ENCODE results near the gene POPDC2. TPM values are rescaled to one million over a fixed set of nuclear protein-coding genes. Genes with fewer than 3 reads are reported as not detected.

The POPDC2 gene
- total and polyA plus RNA-seq, 2 donors (not counting 3 experiments of a cell fraction or from before 2014, with no cell fraction given): 0.57 to 0.66 TPM

- Histone ChIP-seq H3K9me1 (replicated peaks; ENCODE audit: control insufficient read depth, extremely low read depth, insufficient read depth, low read length) (no peaks in the 10 kb centered on the region), H3K9me3 (replicated peaks; ENCODE audit: control insufficient read depth, insufficient read depth, low read length) (no peaks in the 10 kb centered on the region), H3K36me3 (ENCODE audit: control insufficient read depth in 2 of 2, extremely low read depth in 1 of 2, insufficient read depth in 2 of 2, low read length in 2 of 2) (no peaks in the 10 kb centered on the region), H3K4me3 (replicated peaks in 1 of 3; ENCODE audit: insufficient read depth in 1 of 3, low read depth in 1 of 3, low read length in 3 of 3) (no peak overlapping the region), H3K27ac (ENCODE audit: insufficient read depth, low read depth, low read length) (no peak overlapping the region), H3K4me2 (ENCODE audit: insufficient read depth, low read length) (no peak overlapping the region), H3K9ac (replicated peaks; ENCODE audit: extremely low read depth, insufficient read depth, low read length) (no peak overlapping the region), H3K27me3 (ENCODE audit: control insufficient read depth in 2 of 2, insufficient read depth in 2 of 2, low read length in 2 of 2) (no peaks in the 10 kb centered on the region), H3K79me2 (ENCODE audit: control insufficient read depth, insufficient read depth, low read length) (no peaks in the 10 kb centered on the region), H2AFZ (ENCODE audit: low read depth, low read length) (no peak overlapping the region), H3K4me1 (ENCODE audit: control insufficient read depth, extremely low read depth, insufficient read depth, low read length) (no peaks in the 10 kb centered on the region), H4K20me1 (replicated peaks; ENCODE audit: control insufficient read depth, extremely low read depth, insufficient read depth, low read length) (no peaks in the 10 kb centered on the region)
- TF ChIP-seq POLR2A (IDR thresholded peaks at IDR 0.05; ENCODE audit: low read depth, low read length): no peak
- TF ChIP-seq GATA2 (IDR thresholded peaks at IDR 0.05; ENCODE audit: insufficient read depth, insufficient read length, low read depth, low read length): no peak
- TF ChIP-seq MAX (IDR thresholded peaks at IDR 0.05; ENCODE audit: insufficient read depth, insufficient read length): no peak
- no peak for TF ChIP-seq CTCF (IDR thresholded peaks at IDR 0.05; ENCODE audit: extremely low read depth in 1 of 2, insufficient read depth in 1 of 2, low read depth in 1 of 2, low read length in 2 of 2)
- ChIA-PET CTCF (interaction anchor here (1.0 to 2.0 kb wide), 5 partner anchors 8 to 140 kb away, joined by 3 to 6 read pairs (median 4); no protein-coding TSS in a partner anchor), POLR2A (no interaction called here)
- intact Hi-C loops (cut with micrococcal nuclease): no loop called here
- FAIRE-seq: no peak
- dilution Hi-C loops (cut with MboI; ENCODE audit: extremely low pct_ligation_motif_present, low sequenced_read_pairs): no loop called here
- no TSS peak for BruUV-seq (replicated peaks)
- no peak for DNase-seq (ENCODE audit: low read depth, low spot score)
Measured at GRCh38 chr3:119663885-119664284, 3.5 kb upstream of the POPDC2 start.

Data from endothelial cell of umbilical vein (primary cell).